Activated naive CD8-positive, alpha-beta T cell treated with anti-CD3 and anti-CD28 coated beads, Interleukin-2, amount 10 ng/mL, durations not matched to agents 7 days and 5 days (primary cell): ENCODE data around the gene GALNT10. TPM values are rescaled to one million over a fixed set of nuclear protein-coding genes. Genes with fewer than 3 reads are reported as not detected.

Source experiments
- ATAC-seq: fragments of 150-1000 bp; cut with Tn5 transposase; one replicate; pipeline ENCODE4 v1.10.0; 2021; ENCODE audit warnings: low read depth, moderate library complexity
- POLR2A ChIA-PET: fragments of 350-600 bp; sonication (Branson Sonifier 250); formaldehyde crosslinking; loops from one replicate; lab custom pipeline; 2021; ENCODE audit warnings: antibody characterized with exemption; lab: Charles Lee
- DNase-seq: peaks from one replicate; pipeline ENCODE4 v3.0.0; 2021
- H3K27ac Mint-ChIP-seq: one replicate; pipeline ENCODE4 v1.8.0; 2022; ENCODE audit warnings: mild to moderate bottlenecking, mixed read lengths
- H3K27me3 Mint-ChIP-seq: one replicate; pipeline ENCODE4 v1.8.0; 2022; ENCODE audit warnings: mild to moderate bottlenecking, moderate library complexity, mixed read lengths
- H3K36me3 Mint-ChIP-seq: one replicate; pipeline ENCODE4 v1.8.0; 2021; ENCODE audit warnings: mild to moderate bottlenecking, mixed read lengths
- H3K4me1 Mint-ChIP-seq: one replicate; pipeline ENCODE4 v1.8.0; 2021; ENCODE audit warnings: mixed read lengths
- H3K4me3 Mint-ChIP-seq: one replicate; pipeline ENCODE4 v1.8.0; 2022; ENCODE audit warnings: mild to moderate bottlenecking, moderate library complexity, mixed read lengths
- H3K9me3 Mint-ChIP-seq: one replicate; pipeline ENCODE4 v1.8.0; 2021; ENCODE audit warnings: mixed read lengths
- total RNA-seq, 2 experiments: library from RNA; stranded (reverse); gene quantifications; one replicate each; pipeline ENCODE4 v1.2.3, GENCODE V29; 2021

GALNT10 gene
- total RNA-seq, 2 experiments from 2014 or later: 34.6 to 36.0 TPM

GRCh38 chr5:154365823-154366222, 175.3 kb downstream of the GALNT10 start:
- Mint-ChIP-seq H3K9me3 (no peaks in the 10 kb centered on the region), H3K4me3 (no peak overlapping the region), H3K27ac (peak overlapping the region; percentile 11), H3K27me3 (no peaks in the 10 kb centered on the region), H3K4me1 (no peaks in the 10 kb centered on the region), H3K36me3 (peaks cover 3% of the 10 kb centered on the region)
- ATAC-seq (no peak), DNase-seq (no peak)
- POLR2A ChIA-PET: no interaction called here

GRCh38 chr5:154366353-154366752, 175.8 kb downstream of the GALNT10 start:
- no peak overlapping the region for H3K27ac Mint-ChIP-seq
- H3K4me3 Mint-ChIP-seq: no peak overlapping the region
- no peak for ATAC-seq
- H3K4me1 Mint-ChIP-seq: no peaks in the 10 kb centered on the region
- no peaks in the 10 kb centered on the region for H3K27me3 Mint-ChIP-seq
- no peaks in the 10 kb centered on the region for H3K9me3 Mint-ChIP-seq
- peaks cover 3% of the 10 kb centered on the region for H3K36me3 Mint-ChIP-seq
- POLR2A ChIA-PET: no interaction called here
- DNase-seq: no peak

GRCh38 chr5:154367101-154367500, 176.6 kb downstream of the GALNT10 start:
- POLR2A ChIA-PET: no interaction called here
- peaks cover 3% of the 10 kb centered on the region for H3K36me3 Mint-ChIP-seq
- no peak overlapping the region for H3K4me3 Mint-ChIP-seq
- ATAC-seq (no peak), DNase-seq (no peak)
- H3K27me3 Mint-ChIP-seq: no peaks in the 10 kb centered on the region
- H3K4me1 Mint-ChIP-seq: no peaks in the 10 kb centered on the region
- H3K9me3 Mint-ChIP-seq: no peaks in the 10 kb centered on the region
- H3K27ac Mint-ChIP-seq: no peak overlapping the region

DNA sequence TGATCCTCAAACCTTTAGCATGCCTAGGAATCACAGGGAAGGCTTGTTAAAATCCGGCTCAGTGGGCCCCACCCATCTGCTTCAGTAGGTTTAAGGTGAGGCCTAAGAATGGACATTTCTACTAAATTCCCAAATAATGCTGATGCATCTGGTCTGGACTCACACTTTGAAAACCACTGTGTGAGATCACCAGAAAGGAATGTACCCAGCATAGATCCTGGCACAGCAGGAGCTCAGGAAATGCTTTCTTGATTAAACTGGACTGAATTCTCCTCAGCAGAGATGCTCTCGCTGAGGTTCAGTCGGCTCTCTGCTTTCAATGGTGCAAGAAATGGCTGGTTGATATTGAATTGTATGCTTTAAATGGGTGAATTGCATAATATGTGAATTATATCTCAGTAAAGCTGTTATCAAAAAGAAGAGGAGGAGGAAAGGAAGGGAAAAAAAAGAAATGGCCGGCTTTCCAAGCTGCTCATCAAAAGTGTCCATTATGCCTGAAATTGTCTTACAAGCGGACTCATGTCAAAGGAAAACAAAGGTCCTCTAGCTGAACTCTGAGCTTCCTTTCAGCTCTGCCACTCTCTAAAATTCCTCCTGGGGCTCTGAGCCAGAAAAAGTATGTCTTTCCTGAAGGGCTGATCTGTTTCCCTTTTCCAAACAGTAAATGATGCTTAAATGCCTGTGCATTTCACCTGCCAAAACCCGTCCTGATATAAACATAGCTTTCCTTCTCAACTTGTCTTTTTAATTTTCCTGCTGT, 177.7 kb downstream of the GALNT10 start:
- H3K4me3 Mint-ChIP-seq: no peak overlapping the region
- H3K36me3 Mint-ChIP-seq: peaks cover 2% of the 10 kb centered on the region
- POLR2A ChIA-PET: no interaction called here
- no peak overlapping the region for H3K27ac Mint-ChIP-seq
- H3K9me3 Mint-ChIP-seq: no peaks in the 10 kb centered on the region
- DNase-seq (no peak), ATAC-seq (no peak)
- no peaks in the 10 kb centered on the region for H3K27me3 Mint-ChIP-seq
- no peaks in the 10 kb centered on the region for H3K4me1 Mint-ChIP-seq

DNA sequence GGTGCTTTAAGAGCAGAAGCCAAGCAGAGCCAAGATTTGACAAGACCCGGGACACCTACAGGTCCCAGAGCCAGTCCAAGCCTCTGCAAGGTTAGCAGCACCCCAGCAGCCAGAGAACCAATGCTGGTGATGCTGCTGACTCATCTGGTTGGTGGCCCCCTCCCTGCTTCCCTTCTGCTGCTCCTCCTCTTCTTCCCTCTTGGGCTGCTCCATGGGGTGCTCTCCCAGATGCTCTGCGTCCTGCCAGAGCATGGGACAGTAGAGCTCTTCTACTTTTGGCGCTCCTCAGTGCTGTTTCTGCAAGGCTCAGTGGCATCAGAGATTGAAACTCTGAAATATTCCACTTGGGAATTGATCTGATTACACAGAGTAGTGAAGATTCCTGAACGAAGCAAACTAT, 179.1 kb downstream of the GALNT10 start:
- Mint-ChIP-seq H3K36me3 (no peaks in the 10 kb centered on the region), H3K9me3 (no peaks in the 10 kb centered on the region), H3K4me1 (no peaks in the 10 kb centered on the region), H3K4me3 (no peak overlapping the region), H3K27me3 (no peaks in the 10 kb centered on the region), H3K27ac (no peak overlapping the region)
- DNase-seq (no peak), ATAC-seq (no peak)
- POLR2A ChIA-PET: no interaction called here

GRCh38 chr5:154370119-154370518, 179.6 kb downstream of the GALNT10 start:
- POLR2A ChIA-PET: no interaction called here

DNA sequence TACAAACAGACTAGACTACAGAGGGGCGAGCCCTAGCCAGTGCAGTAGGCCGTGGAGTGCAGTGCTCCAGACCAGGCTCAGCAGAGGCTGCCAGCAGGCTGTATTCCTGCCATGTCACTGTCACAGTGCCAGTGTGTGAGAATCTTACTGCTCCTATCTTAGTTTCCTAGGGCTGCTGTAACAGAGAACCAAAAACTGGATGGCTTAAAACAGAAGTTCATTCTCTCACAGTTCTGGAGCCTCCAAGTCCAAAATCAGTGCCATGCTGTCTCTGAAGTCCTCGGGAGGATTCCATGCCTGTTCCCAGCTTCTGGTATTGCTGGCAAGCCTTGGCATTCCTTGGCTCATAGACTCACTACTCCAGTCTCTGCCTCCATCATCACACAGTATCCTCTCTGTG, 180.3 kb downstream of the GALNT10 start:
- DNase-seq (no peak), ATAC-seq (no peak)
- no peaks in the 10 kb centered on the region for H3K4me1 Mint-ChIP-seq
- no peak overlapping the region for H3K4me3 Mint-ChIP-seq
- no peaks in the 10 kb centered on the region for H3K36me3 Mint-ChIP-seq
- H3K27ac Mint-ChIP-seq: no peak overlapping the region
- no peaks in the 10 kb centered on the region for H3K27me3 Mint-ChIP-seq
- POLR2A ChIA-PET: no interaction called here
- H3K9me3 Mint-ChIP-seq: no peaks in the 10 kb centered on the region

More at GRCh38 chr5:154370119-154370518, 179.6 kb downstream of the GALNT10 start:
- Mint-ChIP-seq H3K27ac (no peak overlapping the region), H3K9me3 (no peaks in the 10 kb centered on the region), H3K36me3 (no peaks in the 10 kb centered on the region), H3K27me3 (no peaks in the 10 kb centered on the region), H3K4me3 (no peak overlapping the region), H3K4me1 (no peaks in the 10 kb centered on the region)
- no peak for DNase-seq
- no peak for ATAC-seq

DNA sequence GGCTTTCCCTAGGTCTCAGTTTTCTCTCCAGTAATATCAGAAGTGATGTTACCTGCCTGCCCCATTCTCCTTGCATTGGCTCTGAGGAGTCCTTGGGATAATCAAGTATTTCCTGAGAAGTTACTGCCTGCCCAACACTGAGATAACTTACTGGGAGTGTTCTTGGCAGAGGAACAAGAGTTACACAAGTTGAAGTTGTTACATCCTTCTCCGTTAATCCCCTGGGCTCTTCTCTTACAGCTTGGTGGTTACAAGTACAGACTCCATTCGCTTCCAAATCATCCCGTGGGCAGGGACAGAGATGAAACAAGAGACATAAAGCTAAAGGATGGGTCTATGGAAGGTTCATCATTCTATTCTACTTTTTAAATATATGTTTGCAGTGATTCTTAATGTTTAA, 181.2 kb downstream of the GALNT10 start:
- DNase-seq (no peak), ATAC-seq (no peak)
- Mint-ChIP-seq H3K27ac (no peak overlapping the region), H3K4me1 (no peaks in the 10 kb centered on the region), H3K36me3 (no peaks in the 10 kb centered on the region), H3K9me3 (no peaks in the 10 kb centered on the region), H3K4me3 (no peak overlapping the region), H3K27me3 (no peaks in the 10 kb centered on the region)
- POLR2A ChIA-PET: no interaction called here

DNA sequence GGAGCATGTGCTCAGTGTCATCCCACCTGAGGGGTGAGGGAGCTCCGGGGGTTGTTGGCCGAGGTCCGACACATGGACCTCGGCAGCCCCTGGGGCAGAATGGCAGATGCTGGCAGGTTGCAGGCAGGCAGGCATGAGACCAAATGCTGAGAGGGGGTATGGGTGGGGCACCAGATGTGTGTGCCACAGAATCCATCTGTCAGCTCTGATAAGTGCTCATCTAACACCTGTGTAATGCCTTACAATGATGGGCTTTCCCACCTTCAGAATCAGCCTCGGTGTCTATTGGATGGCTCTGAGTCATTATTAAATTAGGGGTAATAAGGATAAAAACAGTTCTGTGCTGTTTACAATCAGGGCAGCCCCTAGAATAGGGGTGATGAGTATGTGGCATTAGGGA, 182.1 kb downstream of the GALNT10 start:
- POLR2A ChIA-PET: no interaction called here
- H3K9me3 Mint-ChIP-seq: no peaks in the 10 kb centered on the region

DNA sequence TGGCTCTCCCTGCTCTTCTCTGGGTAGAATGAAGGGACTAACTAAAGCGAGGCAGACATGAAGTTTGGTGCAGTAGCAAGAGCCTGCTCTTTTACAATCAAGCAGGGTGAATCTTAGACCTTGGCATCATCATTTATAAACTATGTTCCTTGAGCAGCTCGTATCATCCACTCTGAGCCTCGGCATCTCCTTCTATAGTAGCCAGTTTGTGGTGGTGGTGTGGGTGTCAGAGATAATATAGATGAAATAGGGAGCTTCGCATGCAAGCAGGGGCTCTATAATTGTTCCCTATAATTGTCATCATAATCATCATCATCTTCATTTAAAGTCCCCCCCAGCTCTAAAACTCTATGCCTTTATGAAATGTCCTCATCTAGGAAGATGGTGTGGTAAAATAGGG, 182.8 kb downstream of the GALNT10 start:
- Mint-ChIP-seq H3K9me3 (no peaks in the 10 kb centered on the region), H3K4me3 (no peak overlapping the region), H3K36me3 (no peaks in the 10 kb centered on the region), H3K27ac (no peak overlapping the region), H3K4me1 (no peaks in the 10 kb centered on the region), H3K27me3 (no peaks in the 10 kb centered on the region)
- no peak for ATAC-seq
- POLR2A ChIA-PET: no interaction called here
- no peak for DNase-seq

More for the DNA sequence above, 182.1 kb downstream of the GALNT10 start:
- no peak overlapping the region for H3K27ac Mint-ChIP-seq
- DNase-seq (no peak), ATAC-seq (no peak)
- H3K27me3 Mint-ChIP-seq: no peaks in the 10 kb centered on the region
- H3K36me3 Mint-ChIP-seq: no peaks in the 10 kb centered on the region
- H3K4me3 Mint-ChIP-seq: no peak overlapping the region
- H3K4me1 Mint-ChIP-seq: no peaks in the 10 kb centered on the region

GRCh38 chr5:154373729-154374179, 183.2 kb downstream of the GALNT10 start:
- no peak for DNase-seq
- Mint-ChIP-seq H3K27me3 (no peaks in the 10 kb centered on the region), H3K4me3 (no peak overlapping the region), H3K4me1 (no peaks in the 10 kb centered on the region), H3K27ac (no peak overlapping the region), H3K9me3 (no peaks in the 10 kb centered on the region), H3K36me3 (no peaks in the 10 kb centered on the region)
- ATAC-seq: no peak
- POLR2A ChIA-PET: no interaction called here

DNA sequence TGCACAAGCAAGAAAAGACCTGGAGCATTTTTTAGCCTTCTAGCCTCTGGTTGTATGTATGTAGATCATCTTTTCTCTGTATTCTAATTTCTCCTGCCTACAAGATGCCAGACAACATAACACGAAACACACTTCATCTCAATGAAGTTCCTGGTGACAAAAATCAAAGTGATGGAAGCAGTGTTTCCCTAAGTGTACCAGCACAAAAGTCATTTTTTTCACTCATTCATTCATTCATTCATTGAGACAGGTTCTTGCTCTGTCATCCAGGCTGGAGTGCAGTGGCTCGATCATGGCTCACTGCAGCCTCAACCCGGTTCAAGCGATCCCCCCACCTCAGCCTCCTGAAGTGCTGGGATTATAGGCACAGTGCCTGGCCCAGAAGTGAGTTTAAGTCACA, 183.7 kb downstream of the GALNT10 start:
- no peaks in the 10 kb centered on the region for H3K9me3 Mint-ChIP-seq
- no peak for DNase-seq
- H3K27me3 Mint-ChIP-seq: no peaks in the 10 kb centered on the region
- POLR2A ChIA-PET: no interaction called here
- ATAC-seq: no peak
- H3K27ac Mint-ChIP-seq: no peak overlapping the region
- H3K36me3 Mint-ChIP-seq: no peaks in the 10 kb centered on the region
- no peaks in the 10 kb centered on the region for H3K4me1 Mint-ChIP-seq
- no peak overlapping the region for H3K4me3 Mint-ChIP-seq

DNA sequence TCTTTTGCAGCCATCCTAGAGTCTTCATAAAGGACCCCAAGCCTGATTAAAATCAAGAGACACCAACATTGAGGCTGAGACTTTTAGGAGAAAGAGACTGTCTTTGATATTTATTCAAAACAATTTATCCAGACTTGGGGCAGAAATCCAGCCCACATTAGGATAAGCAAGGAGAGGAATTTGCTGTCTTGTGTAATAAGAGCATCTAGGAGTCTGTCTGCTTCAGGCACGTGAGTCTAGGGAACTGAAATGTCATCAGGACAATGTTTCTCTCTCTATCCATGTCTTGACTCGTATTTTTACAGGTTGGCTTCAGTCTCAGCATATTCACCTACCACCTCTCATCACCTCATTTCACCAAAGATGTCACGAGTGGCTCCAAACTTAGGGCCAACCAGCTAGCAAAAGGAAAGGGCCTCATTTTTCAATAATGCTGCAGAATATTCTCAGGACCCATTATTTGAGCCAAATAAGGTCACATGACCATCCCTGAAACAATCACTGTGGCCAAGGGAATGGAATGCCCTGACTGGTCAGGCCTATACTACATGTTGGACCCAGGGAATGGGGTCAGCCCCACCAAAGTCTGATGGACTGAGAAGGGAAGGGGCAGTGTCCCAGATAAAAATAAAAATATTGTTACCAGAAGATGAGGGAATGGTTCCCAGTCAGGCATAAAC, 184.9 kb downstream of the GALNT10 start:
- H3K4me3 Mint-ChIP-seq: no peak overlapping the region
- H3K9me3 Mint-ChIP-seq: no peaks in the 10 kb centered on the region
- peaks cover 1% of the 10 kb centered on the region for H3K36me3 Mint-ChIP-seq
- DNase-seq (no peak), ATAC-seq (no peak)
- POLR2A ChIA-PET: no interaction called here
- no peak overlapping the region for H3K27ac Mint-ChIP-seq
- no peaks in the 10 kb centered on the region for H3K4me1 Mint-ChIP-seq
- no peaks in the 10 kb centered on the region for H3K27me3 Mint-ChIP-seq

- H3K27ac Mint-ChIP-seq: no peak overlapping the region
- no peaks in the 10 kb centered on the region for H3K27me3 Mint-ChIP-seq
- no peaks in the 10 kb centered on the region for H3K4me1 Mint-ChIP-seq
- ATAC-seq (no peak), DNase-seq (no peak)
- POLR2A ChIA-PET: no interaction called here
- no peaks in the 10 kb centered on the region for H3K9me3 Mint-ChIP-seq
- H3K4me3 Mint-ChIP-seq: no peak overlapping the region
- H3K36me3 Mint-ChIP-seq: peaks cover 4% of the 10 kb centered on the region
Observed at GRCh38 chr5:154376481-154376880, 185.9 kb downstream of the GALNT10 start.
